Measurements from ENCODE around the gene RTKN.

RTKN gene

GRCh38 chr2:74416778-74417177 is 25.0 kb downstream of the RTKN start:
- DNase-seq: no peak

GRCh38 chr2:74415762-74416395 is 25.9 kb downstream of the RTKN start:
- DNase-seq: no peak

- DNase-seq: no peak
Measured at GRCh38 chr2:74414881-74415761, 26.6 kb downstream of the RTKN start.

- no peak for DNase-seq
Measured at GRCh38 chr2:74414441-74414840, 27.3 kb downstream of the RTKN start.

GRCh38 chr2:74413001-74413698 is 28.6 kb downstream of the RTKN start:
- DNase-seq: no peak

- DNase-seq: no peak
Measured at GRCh38 chr2:74407682-74408081, 34.1 kb downstream of the RTKN start.

GRCh38 chr2:74406035-74406434 is 35.7 kb downstream of the RTKN start:
- no peak for DNase-seq

GRCh38 chr2:74401891-74402290 is 39.8 kb downstream of the RTKN start:
- no peak for DNase-seq

- DNase-seq: no peak
Measured at GRCh38 chr2:74399785-74400184, 42.0 kb downstream of the RTKN start.

- DNase-seq: no peak
Measured at GRCh38 chr2:74396149-74396548, 45.6 kb downstream of the RTKN start.

GRCh38 chr2:74393525-74393924 is 48.2 kb downstream of the RTKN start:
- no peak for DNase-seq

- DNase-seq: no peak
Measured at GRCh38 chr2:74392449-74392743, 49.3 kb downstream of the RTKN start.

GRCh38 chr2:74391580-74392448 is 49.9 kb downstream of the RTKN start:
- DNase-seq: peak; percentile 83

- no peak for DNase-seq
Measured at GRCh38 chr2:74391209-74391579, 50.5 kb downstream of the RTKN start.

GRCh38 chr2:74390606-74391005 is 51.1 kb downstream of the RTKN start:
- DNase-seq: no peak

GRCh38 chr2:74387346-74387745 is 54.4 kb downstream of the RTKN start:
- DNase-seq: no peak

- no peak for DNase-seq
Measured at GRCh38 chr2:74385396-74385795, 56.3 kb downstream of the RTKN start.

- no peak for DNase-seq
Measured at GRCh38 chr2:74384051-74384450, 57.7 kb downstream of the RTKN start.

- DNase-seq: no peak
Measured at GRCh38 chr2:74383254-74383653, 58.5 kb downstream of the RTKN start.

GRCh38 chr2:74381751-74382150 is 60.0 kb downstream of the RTKN start:
- DNase-seq: no peak

GRCh38 chr2:74379851-74380789 is 61.6 kb downstream of the RTKN start, which contains the start of gene DCTN1:
DCTN1 (minus strand) TSS chr2:74380311; CDS start chr2:74380037, 274 bp downstream.
- DNase-seq: no peak

- no peak for DNase-seq
Measured at GRCh38 chr2:74378007-74378406, 63.7 kb downstream of the RTKN start.

Measured in GDM1 (cell line).